NOMO-1 treated with DMSO at 0.1 percent for 48 hours (cell line): ENCODE data around the gene SOCS7.

Source experiments
- DNase-seq: peaks from one replicate; lab custom pipeline; 2025; ENCODE audit not compliant: unreplicated experiment; lab: John Stamatoyannopoulos, UW

SOCS7 gene

GRCh38 chr17:38419508-38419981 lies 67.9 kb downstream of the SOCS7 start:
- no peak for DNase-seq

GRCh38 chr17:38420518-38420917 lies 68.9 kb downstream of the SOCS7 start:
- DNase-seq, result no peak

GRCh38 chr17:38421171-38421841 lies 69.7 kb downstream of the SOCS7 start:
- no peak for DNase-seq

DNA sequence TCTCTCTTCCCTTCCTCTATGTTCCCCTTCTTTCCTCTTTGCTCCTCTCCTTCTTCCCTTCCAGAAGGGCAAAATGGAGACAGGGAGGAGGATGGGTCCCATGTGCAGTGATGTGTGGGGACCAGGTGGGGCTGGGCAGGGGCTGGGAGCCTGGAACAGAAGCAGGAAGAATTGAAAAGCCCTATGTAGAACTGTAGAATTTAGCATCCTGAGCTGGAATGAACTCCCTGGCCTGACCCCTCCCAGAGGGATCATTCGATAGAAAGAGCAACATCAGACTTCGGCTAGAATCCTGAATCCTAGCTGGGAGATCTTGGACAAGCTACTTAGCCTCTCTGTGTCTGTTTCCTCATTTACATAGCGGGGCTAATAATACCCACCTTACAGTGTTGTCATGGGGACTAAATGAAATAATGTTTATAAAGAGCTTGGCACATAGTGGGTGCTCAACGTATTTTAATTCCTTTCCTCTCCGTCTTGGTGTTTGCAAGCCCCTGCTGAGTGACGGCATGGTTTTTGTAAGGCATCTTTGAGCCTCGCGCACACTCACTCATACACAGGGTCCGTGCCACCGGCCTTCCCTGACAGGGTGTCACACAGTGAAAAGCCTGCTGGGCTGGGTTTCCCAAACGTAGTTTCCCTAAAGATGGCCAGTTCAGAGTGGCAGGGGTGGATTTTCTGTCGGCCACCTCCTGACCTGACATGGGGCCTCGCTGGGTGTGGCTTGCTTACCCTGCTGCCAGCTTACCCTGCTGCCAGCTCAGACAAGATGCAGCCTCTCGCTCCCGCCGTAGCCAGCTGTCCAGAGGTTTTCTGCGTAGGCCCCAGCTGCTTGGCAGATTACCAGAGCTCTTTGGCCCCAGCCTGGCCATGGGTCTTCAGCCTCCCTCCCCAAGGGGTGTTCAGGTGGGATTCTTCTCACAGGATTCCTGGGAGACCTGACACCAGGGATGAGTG lies 70.5 kb downstream of the SOCS7 start:
- no peak for DNase-seq

DNA sequence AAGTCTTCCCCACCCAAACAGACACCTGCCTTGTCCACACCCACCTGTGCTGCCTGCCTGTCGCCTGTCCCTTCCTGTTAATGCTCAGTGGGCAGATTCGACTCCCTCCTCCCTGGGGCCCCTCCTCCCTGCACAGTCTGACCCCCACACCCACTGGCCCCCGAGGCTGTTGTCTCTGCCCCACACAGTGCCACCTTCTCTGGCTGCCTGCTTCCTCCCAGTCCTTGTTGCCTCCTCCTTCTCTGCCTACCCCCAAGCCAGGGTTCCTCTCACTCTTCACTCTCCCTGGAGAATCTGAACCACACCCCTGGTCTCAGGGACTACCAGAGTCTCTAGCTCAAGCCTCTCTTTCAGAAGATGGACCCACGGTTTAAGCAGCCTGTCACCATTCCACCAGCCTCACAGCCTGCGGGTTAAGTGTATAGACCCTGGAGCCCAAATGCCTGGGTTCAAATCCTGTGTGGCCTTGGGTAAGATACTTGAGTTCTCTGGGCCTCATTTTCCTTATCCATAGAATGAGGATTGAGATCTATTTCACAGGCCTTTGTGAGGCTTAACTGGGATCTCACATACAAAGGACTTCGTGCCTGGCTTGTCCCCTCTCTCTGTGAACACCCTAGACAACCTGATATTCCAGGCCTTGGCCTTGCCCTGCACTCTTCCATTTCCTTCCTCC lies 72.8 kb downstream of the SOCS7 start:
- no peak for DNase-seq

DNA sequence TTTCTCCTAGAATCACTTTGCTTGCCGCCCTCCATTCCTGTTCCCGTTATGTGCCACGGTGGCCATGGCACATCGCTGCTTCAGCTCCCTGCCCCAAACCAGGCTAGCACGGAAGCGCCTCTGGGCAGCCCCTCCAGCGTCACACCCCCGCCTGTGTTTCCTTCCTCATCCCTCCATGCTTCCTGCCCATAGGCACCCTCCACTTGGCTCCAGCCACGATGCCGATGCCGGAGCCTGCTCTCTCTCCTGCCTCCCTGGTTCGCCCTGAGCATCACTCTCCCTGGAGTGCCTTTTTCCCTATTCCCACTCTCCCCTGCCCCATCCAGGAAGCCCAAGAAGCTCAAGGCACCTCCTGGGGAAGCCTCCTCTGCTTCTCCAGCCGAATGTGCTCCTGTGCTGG lies 73.4 kb downstream of the SOCS7 start:
- no peak for DNase-seq

GRCh38 chr17:38425744-38426143 lies 74.1 kb downstream of the SOCS7 start:
- DNase-seq, result no peak

- no peak for DNase-seq
These were observed 74.8 kb downstream of the SOCS7 start for GRCh38 chr17:38426441-38426840.

GRCh38 chr17:38427160-38427949 lies 75.7 kb downstream of the SOCS7 start:
- no peak for DNase-seq

DNA sequence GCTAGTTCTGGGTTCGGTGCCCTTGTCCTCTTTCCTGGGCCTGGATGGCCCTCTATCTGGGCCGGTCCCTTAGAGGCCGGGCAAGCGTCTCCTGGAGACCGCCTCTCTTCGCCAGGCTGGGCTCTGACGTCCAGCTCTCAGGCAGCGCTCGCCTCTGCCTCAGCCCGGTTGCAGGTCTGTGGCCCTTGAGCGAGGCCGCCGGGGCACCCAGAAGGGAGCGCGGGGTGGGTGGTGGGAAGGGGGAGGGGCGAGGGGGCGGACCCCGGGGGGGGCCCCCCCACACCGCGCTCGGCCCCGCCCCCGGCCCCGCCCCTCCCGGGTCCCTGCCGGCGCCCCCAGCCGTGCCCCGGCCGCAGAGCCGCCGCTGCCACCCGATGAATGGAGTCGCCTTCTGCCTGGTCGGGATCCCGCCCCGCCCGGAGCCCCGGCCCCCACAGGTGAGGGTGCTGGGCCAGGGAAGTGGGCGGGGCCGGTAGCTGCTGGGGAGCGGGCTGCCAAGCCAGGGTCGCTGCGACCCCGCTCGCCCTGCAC lies 76.5 kb downstream of the SOCS7 start, which contains the start of gene ARHGAP23:
Gene ARHGAP23 (plus strand): TSS at position 353 of the 531 bp plus-strand sequence. CDS start 22 bp downstream, at position 375.
- DNase-seq, result no peak

DNA sequence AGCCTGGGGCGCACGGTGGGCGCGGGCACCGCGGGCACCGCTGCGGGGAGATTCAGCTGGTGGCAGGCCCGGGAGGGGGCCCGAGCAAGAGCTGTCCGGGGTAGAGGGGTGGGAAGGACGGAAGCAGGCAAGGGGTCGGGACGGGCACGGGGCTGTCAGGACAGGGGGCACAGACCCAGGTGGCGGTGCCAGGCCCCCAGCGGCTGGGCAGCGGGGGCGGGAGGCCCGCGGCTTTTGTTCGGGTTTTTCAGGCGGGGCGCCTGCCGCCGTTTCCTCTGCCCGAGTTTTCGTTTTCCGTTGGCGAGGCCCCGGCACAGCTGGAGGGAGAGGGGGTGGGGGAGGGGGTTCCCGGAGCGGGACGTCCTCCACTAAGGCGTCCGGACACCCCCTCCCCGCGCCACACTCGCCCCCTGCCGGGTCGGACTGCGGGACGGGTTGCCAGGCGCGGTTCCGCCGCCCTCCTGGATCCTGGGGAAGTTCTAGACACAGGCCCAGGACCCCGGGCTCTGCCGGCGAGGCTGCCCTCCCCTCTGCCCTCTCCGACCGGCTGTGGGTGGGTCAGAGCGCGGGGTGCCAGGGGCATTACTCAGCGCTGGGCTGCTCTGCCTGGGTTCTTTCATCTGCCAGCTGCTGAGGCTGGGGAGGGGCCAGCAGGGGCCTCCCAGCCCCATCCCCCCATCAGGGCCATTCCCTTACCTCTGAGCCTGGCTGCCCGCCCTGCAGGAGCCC lies 77.2 kb downstream of the SOCS7 start:
- peak; percentile 10 for DNase-seq

- no peak for DNase-seq
These were observed 77.9 kb downstream of the SOCS7 start for GRCh38 chr17:38429476-38430100.

DNA sequence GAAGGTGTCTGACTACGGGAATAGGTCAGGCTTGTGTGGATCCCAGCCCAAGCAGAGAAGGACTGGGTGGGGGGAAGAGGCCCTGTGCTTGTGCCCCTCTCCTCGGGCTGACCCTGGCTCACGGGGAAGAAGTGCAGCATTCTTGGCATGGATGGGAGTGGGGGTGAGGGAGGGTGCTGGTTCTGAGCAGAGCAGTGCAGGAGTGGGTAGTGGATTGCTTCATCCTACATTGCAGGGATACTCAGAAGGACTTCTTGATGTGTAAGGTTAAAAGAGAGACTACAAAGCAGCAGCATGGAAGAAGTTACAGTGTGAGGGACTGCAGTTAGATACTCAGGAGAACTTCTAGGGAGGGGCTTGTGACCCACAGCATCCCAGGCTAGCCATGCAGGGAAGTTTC lies 78.7 kb downstream of the SOCS7 start:
- DNase-seq, result no peak

- DNase-seq, result no peak
These were observed 79.2 kb downstream of the SOCS7 start for GRCh38 chr17:38430822-38431221.

- DNase-seq, result no peak
These were observed 79.9 kb downstream of the SOCS7 start for GRCh38 chr17:38431346-38432145.

- no peak for DNase-seq
These were observed 82.6 kb downstream of the SOCS7 start for GRCh38 chr17:38434178-38434665.

DNA sequence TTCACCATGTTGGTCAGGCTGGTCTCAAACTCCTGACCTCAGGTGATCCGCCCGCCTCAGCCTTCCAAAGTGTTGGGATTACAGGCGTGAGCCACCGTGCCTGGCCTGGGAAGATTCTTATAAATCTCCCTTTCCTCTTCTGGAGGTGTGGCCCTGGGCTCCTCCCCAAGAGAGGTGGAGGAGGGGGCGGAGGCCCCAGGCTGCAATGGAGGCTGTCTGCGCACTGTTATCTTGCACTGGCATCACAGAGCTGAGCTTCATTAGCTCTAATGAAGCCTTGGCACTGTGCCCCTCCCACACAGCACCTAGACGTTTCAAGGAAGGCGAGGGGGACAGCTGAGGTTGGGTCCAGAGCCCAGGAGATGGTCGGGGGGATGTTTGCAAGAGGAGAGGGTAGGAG lies 84.2 kb downstream of the SOCS7 start:
- no peak for DNase-seq

- no peak for DNase-seq
These were observed 84.7 kb downstream of the SOCS7 start for GRCh38 chr17:38436386-38436785.
